Loucy (cell line): ENCODE measurements around the gene PLG.
"Not testable (repeated sequence)": the region's sequence is repeated elsewhere in the genome, so short reads cannot be mapped to it uniquely, and the experiment has no call there.

Experiments
- H2AFZ ChIP-seq: fragments of 200-600 bp; sonication (generic); 2 replicates; pipeline ENCODE4 v1.6.0; 2016; ENCODE audit warnings: antibody characterized with exemption, mild to moderate bottlenecking, low read length, moderate library complexity
- H3F3A ChIP-seq: fragments of 200-600 bp; 2 replicates; pipeline ENCODE4 v1.6.0; 2016; ENCODE audit warnings: antibody characterized with exemption, low read depth, mild to moderate bottlenecking
- H3K27me3 ChIP-seq: fragments of 200-600 bp; sonication (generic); 2 replicates; pipeline ENCODE4 v1.6.1; 2014; ENCODE audit warnings: low read length, mild to moderate bottlenecking; ENCODE audit not compliant: insufficient read depth, poor library complexity, severe bottlenecking
- H3K36me3 ChIP-seq: fragments of 200-600 bp; sonication (generic); 2 replicates; pipeline ENCODE4 v1.6.1; 2016; ENCODE audit warnings: low read length; ENCODE audit not compliant: insufficient read depth
- H3K4me1 ChIP-seq: fragments of 200-600 bp; sonication (generic); 2 replicates; pipeline ENCODE4 v1.5.1; 2014; ENCODE audit warnings: low read length, mild to moderate bottlenecking; ENCODE audit not compliant: insufficient read depth, poor library complexity, severe bottlenecking
- H3K4me2 ChIP-seq: fragments of 200-600 bp; sonication (generic); 2 replicates; pipeline ENCODE4 v1.6.0; 2014; ENCODE audit warnings: antibody characterized with exemption, low read length, low read depth, mild to moderate bottlenecking; ENCODE audit not compliant: poor library complexity, severe bottlenecking
- H3K4me3 ChIP-seq: fragments of 200-600 bp; sonication (generic); 2 replicates; pipeline ENCODE4 v1.5.1; 2014; ENCODE audit warnings: low read length, mild to moderate bottlenecking, mixed read lengths; ENCODE audit not compliant: poor library complexity, severe bottlenecking
- H3K79me2 ChIP-seq: fragments of 200-600 bp; sonication (generic); 2 replicates; pipeline ENCODE4 v1.6.1; 2014; ENCODE audit warnings: low read length; ENCODE audit not compliant: insufficient read depth
- H3K9ac ChIP-seq: fragments of 200-600 bp; sonication (generic); 2 replicates; pipeline ENCODE4 v1.6.0; 2014; ENCODE audit warnings: mild to moderate bottlenecking, low read depth, low read length, moderate library complexity; ENCODE audit not compliant: poor library complexity, severe bottlenecking
- H3K9me2 ChIP-seq: fragments of 200-600 bp; sonication (generic); replicated peaks from 2 replicates; pipeline ENCODE4 v1.6.1; 2016; ENCODE audit warnings: low read depth, low read length, mixed read lengths
- H3K9me3 ChIP-seq: fragments of 200-600 bp; sonication (generic); 2 replicates; pipeline ENCODE4 v1.6.1; 2014; ENCODE audit warnings: mild to moderate bottlenecking, antibody characterized with exemption, low read length, low read depth; ENCODE audit not compliant: insufficient read depth
- H4K20me1 ChIP-seq: fragments of 200-600 bp; sonication (generic); 2 replicates; pipeline ENCODE4 v1.6.0; 2014; ENCODE audit warnings: antibody characterized with exemption, low read length, mild to moderate bottlenecking; ENCODE audit not compliant: insufficient read depth, poor library complexity, severe bottlenecking
- CTCF ChIP-seq: fragments of 200-600 bp; sonication (generic); conservative IDR thresholded peaks from 2 replicates; pipeline ENCODE4 v1.5.1; 2014; ENCODE audit warnings: mild to moderate bottlenecking, antibody characterized with exemption, low read length
- EZH2phosphoT487 ChIP-seq: fragments of 200-600 bp; IDR thresholded peaks from 2 replicates; pipeline ENCODE4 v1.6.1; 2018; ENCODE audit warnings: antibody characterized with exemption, mild to moderate bottlenecking, moderate library complexity, borderline replicate concordance

The PLG gene

GRCh38 chr6:160781298-160781697, 79.3 kb downstream of the PLG start:
- H4K20me1 ChIP-seq, result no peaks in the 10 kb centered on the region
- H3K4me2 ChIP-seq, result no peak overlapping the region
- no peak overlapping the region for H3K9ac ChIP-seq
- no peaks in the 10 kb centered on the region for H3K36me3 ChIP-seq
- no peaks in the 10 kb centered on the region for H3F3A ChIP-seq
- H3K27me3 ChIP-seq, result no peaks in the 10 kb centered on the region
- H3K79me2 ChIP-seq, result no peaks in the 10 kb centered on the region
- no peaks in the 10 kb centered on the region for H3K9me2 ChIP-seq
- peaks cover 4% of the 10 kb centered on the region; the same call in 1 of the 2 replicates for H3K9me3 ChIP-seq
- H3K4me3 ChIP-seq, result no peak overlapping the region
- TF ChIP-seq CTCF (no peak), EZH2phosphoT487 (no peak)
- H2AFZ ChIP-seq, result no peak overlapping the region
- H3K4me1 ChIP-seq, result no peaks in the 10 kb centered on the region

- Histone ChIP-seq H3K4me3 (no peak overlapping the region), H3K9me2 (no peaks in the 10 kb centered on the region), H2AFZ (no peak overlapping the region), H3K4me1 (no peaks in the 10 kb centered on the region), H3K9me3 (peaks cover 4% of the 10 kb centered on the region; the same call in 1 of the 2 replicates), H3K4me2 (no peak overlapping the region), H3F3A (no peaks in the 10 kb centered on the region), H3K79me2 (no peaks in the 10 kb centered on the region), H3K9ac (no peak overlapping the region), H3K36me3 (no peaks in the 10 kb centered on the region), H4K20me1 (no peaks in the 10 kb centered on the region), H3K27me3 (no peaks in the 10 kb centered on the region)
- TF ChIP-seq CTCF, result no peak
- TF ChIP-seq EZH2phosphoT487, result no peak
Measured at GRCh38 chr6:160782228-160782627, 80.2 kb downstream of the PLG start.

GRCh38 chr6:160783741-160784140, 81.7 kb downstream of the PLG start:
- H3F3A ChIP-seq, result no peaks in the 10 kb centered on the region
- TF ChIP-seq CTCF (no peak), EZH2phosphoT487 (no peak)
- H3K9me2 ChIP-seq, result no peaks in the 10 kb centered on the region
- no peak overlapping the region for H3K9ac ChIP-seq
- H3K9me3 ChIP-seq, result peaks cover 4% of the 10 kb centered on the region; the same call in 1 of the 2 replicates
- H2AFZ ChIP-seq, result no peak overlapping the region
- H3K27me3 ChIP-seq, result no peaks in the 10 kb centered on the region
- no peaks in the 10 kb centered on the region for H3K79me2 ChIP-seq
- no peak overlapping the region for H3K4me2 ChIP-seq
- H3K36me3 ChIP-seq, result no peaks in the 10 kb centered on the region
- no peak overlapping the region for H3K4me3 ChIP-seq
- no peaks in the 10 kb centered on the region for H4K20me1 ChIP-seq
- H3K4me1 ChIP-seq, result no peaks in the 10 kb centered on the region

- not testable (repeated sequence) for H4K20me1 ChIP-seq, H3K36me3 ChIP-seq, H3K9me2 ChIP-seq, H3K4me2 ChIP-seq, H3K9ac ChIP-seq, H3K9me3 ChIP-seq, H3K4me1 ChIP-seq, H3F3A ChIP-seq, H3K4me3 ChIP-seq, H2AFZ ChIP-seq, H3K79me2 ChIP-seq, H3K27me3 ChIP-seq
Measured at GRCh38 chr6:160788126-160788525, 86.1 kb downstream of the PLG start.
